Gastroesophageal sphincter (tissue), 4 donors: ENCODE measurements around the gene NELFCD. TPM values are rescaled to one million over a fixed set of nuclear protein-coding genes. Genes with fewer than 3 reads are reported as not detected.

Experiments used
- ATAC-seq: fragments of 150-250 bp; one replicate; pipeline ENCODE4 v1.9.1; 2016; ENCODE audit warnings: mild to moderate bottlenecking, moderate library complexity
- H3K27ac ChIP-seq, 4 donors: fragments of 200-600 bp; sonication (generic) in 3 of 4; 1 replicate in 3 of 4; 2 replicates in 1 of 4; pipeline ENCODE4 v1.5.1; 2016 to 2019
- H3K27me3 ChIP-seq: fragments of 200-600 bp; sonication (generic); one replicate; pipeline ENCODE4 v1.5.1; 2019
- H3K36me3 ChIP-seq, 2 donors: fragments of 200-600 bp; sonication (generic); one replicate each; pipeline ENCODE4 v1.5.1; 2019; ENCODE audit warnings: control low read depth in 1 of 2
- H3K4me1 ChIP-seq, 3 donors: fragments of 200-600 bp; sonication (generic); 1 replicate in 2 of 3; 2 replicates in 1 of 3; pipeline ENCODE4 v1.5.1; 2016 to 2019; ENCODE audit warnings: control low read depth in 2 of 3
- H3K4me3 ChIP-seq, 2 donors: fragments of 200-600 bp; sonication (generic); one replicate each; pipeline ENCODE4 v1.5.1; 2019; ENCODE audit warnings: mild to moderate bottlenecking in 1 of 2, moderate library complexity in 1 of 2
- H3K9me3 ChIP-seq, 3 donors: fragments of 200-600 bp; sonication (generic); one replicate each; pipeline ENCODE4 v1.5.1; 2017 to 2019; ENCODE audit warnings: control low read depth in 2 of 3
- EP300 ChIP-seq: sonication (generic); formaldehyde crosslinking; IDR thresholded peaks from one replicate; pipeline ENCODE4 v1.6.1; 2017; ENCODE audit warnings: antibody characterized with exemption, mild to moderate bottlenecking
- POLR2A ChIP-seq, 2 donors: fragments of 450-650 bp; IDR thresholded peaks; one replicate each; pipeline ENCODE4 v1.6.1; 2017; ENCODE audit warnings: antibody characterized with exemption in 2 of 2, mild to moderate bottlenecking in 2 of 2, moderate library complexity in 1 of 2
- POLR2AphosphoS5 ChIP-seq: sonication (generic); formaldehyde crosslinking; IDR thresholded peaks from one replicate; pipeline ENCODE4 v1.6.1; 2017; ENCODE audit warnings: antibody characterized with exemption
- WGBS, 2 donors: methylation state at CpG; one replicate each; pipeline ENCODE4 v1.1.5; 2018; ENCODE audit warnings: low coverage in 1 of 2; 5-methylcytosine and 5-hydroxymethylcytosine counted together
- total RNA-seq, 4 donors: library from RNA; depleted of rRNA; stranded (reverse); fragments of >200 nt; gene quantifications; one replicate each; pipeline ENCODE4 v1.1.0, GENCODE V29; 2016
- TF ChIP-seq, protein P1 (sequence below), 4 experiments: fragments of 200-600 bp in 2 of 4; fragments of 450-650 bp in 2 of 4; sonication (generic) in 1 of 4; IDR thresholded peaks; one replicate each; pipeline ENCODE4 v1.5.1; 2017 to 2019; ENCODE audit warnings: antibody characterized with exemption in 4 of 4, mild to moderate bottlenecking in 2 of 4, moderate library complexity in 2 of 4

Gene NELFCD
- total RNA-seq, 4 donors from 2014 or later: 26.5 to 48.6 (median 36.1) TPM

DNA sequence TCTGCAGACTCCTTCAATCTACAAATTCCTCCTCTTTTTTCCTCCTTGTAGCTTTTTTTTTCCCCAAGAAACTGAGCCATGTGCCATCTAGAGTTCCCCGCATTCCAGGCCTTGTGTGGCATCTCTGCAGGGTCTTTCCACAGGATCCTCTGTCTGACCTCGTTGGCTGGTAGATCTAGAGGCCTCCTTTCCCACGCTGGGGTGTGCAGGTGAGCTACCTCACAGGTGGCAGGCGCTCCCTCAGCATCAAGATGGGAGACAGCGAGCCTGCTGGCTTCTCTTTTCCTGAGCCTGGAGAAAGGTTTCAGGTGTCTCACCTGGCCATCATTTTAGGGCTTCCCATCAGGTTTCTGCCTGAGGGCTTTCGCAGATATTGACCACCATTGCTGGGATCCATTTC is 9.6 kb upstream of the NELFCD start:
- no peak for TF ChIP-seq POLR2A (IDR thresholded peaks at IDR 0.05)
- TF ChIP-seq POLR2AphosphoS5: no peak
- TF ChIP-seq, protein P1, sequence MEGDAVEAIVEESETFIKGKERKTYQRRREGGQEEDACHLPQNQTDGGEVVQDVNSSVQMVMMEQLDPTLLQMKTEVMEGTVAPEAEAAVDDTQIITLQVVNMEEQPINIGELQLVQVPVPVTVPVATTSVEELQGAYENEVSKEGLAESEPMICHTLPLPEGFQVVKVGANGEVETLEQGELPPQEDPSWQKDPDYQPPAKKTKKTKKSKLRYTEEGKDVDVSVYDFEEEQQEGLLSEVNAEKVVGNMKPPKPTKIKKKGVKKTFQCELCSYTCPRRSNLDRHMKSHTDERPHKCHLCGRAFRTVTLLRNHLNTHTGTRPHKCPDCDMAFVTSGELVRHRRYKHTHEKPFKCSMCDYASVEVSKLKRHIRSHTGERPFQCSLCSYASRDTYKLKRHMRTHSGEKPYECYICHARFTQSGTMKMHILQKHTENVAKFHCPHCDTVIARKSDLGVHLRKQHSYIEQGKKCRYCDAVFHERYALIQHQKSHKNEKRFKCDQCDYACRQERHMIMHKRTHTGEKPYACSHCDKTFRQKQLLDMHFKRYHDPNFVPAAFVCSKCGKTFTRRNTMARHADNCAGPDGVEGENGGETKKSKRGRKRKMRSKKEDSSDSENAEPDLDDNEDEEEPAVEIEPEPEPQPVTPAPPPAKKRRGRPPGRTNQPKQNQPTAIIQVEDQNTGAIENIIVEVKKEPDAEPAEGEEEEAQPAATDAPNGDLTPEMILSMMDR (IDR thresholded peaks at IDR 0.05): no peak
- TF ChIP-seq EP300: no peak
- Histone ChIP-seq H3K27me3 (no peaks in the 10 kb centered on the region), H3K4me3 (no peak overlapping the region), H3K36me3 (no peaks in the 10 kb centered on the region), H3K27ac (no peak overlapping the region), H3K9me3 (peaks cover 0 to 28% (median 0%) of the 10 kb centered on the region in 3 donors), H3K4me1 (no peaks in the 10 kb centered on the region)
- no peak for ATAC-seq
- WGBS, 2 donors: 64 to 85% methylated on average over 2 to 6 of the region's 6 CpGs

DNA sequence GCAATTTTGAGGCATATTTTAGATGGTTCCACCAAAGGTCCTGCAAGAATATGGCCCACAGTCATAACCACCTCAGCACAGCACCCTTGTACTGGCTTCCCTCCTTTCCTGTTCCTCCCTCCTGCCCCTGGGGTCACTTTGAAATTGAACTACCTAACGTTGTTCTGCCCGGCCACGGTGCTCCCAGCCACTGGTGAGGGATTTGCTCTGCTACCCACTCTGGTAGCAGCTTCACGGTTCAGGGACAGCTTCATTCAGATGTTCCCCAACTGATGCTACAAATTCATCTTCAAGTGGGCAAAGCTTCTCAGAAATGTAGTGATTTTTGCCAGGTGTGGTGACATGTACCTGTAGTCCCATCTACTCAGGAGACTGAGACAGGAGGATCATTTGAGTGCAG is 7.9 kb upstream of the NELFCD start:
- Histone ChIP-seq H3K4me3 (no peak overlapping the region), H3K27ac (no peak overlapping the region), H3K4me1 (no peaks in the 10 kb centered on the region), H3K27me3 (no peaks in the 10 kb centered on the region), H3K9me3 (peaks cover 0 to 31% (median 0%) of the 10 kb centered on the region in 3 donors), H3K36me3 (no peaks in the 10 kb centered on the region)
- ATAC-seq: no peak
- TF ChIP-seq EP300 (no peak), POLR2A (IDR thresholded peaks at IDR 0.05) (no peak), POLR2AphosphoS5 (no peak)
- WGBS, 2 donors: 67 to 89% methylated on average over 1 to 3 of the region's 4 CpGs

DNA sequence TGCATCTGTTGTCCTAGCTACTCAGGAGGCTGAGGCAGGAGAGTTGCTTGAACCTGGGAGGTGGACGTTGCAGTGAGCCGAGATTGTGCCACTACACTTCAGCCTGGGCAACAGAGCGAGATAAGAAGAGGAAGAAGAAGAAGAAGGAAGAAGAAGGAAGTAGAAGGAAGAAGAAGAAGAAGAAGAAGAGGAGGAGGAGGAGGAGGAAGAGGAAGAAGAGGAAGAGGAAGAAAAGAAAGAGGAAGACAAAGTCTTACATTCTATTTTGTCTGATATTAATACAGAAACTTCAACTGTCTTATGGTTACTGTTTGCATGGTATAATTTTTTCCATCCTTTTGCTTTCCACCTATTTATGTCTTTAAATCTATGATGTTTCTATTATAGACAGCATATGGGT is 7.2 kb upstream of the NELFCD start:
- Histone ChIP-seq H3K27ac (no peak overlapping the region), H3K36me3 (no peaks in the 10 kb centered on the region), H3K4me1 (no peaks in the 10 kb centered on the region), H3K4me3 (no peak overlapping the region), H3K9me3 (peaks cover 0 to 31% (median 0%) of the 10 kb centered on the region in 3 donors), H3K27me3 (no peaks in the 10 kb centered on the region)
- TF ChIP-seq, protein P1 (IDR thresholded peaks at IDR 0.05): no peak
- TF ChIP-seq POLR2AphosphoS5 (no peak), POLR2A (IDR thresholded peaks at IDR 0.05) (no peak), EP300 (no peak)
- WGBS, 2 donors: 75 to 90% methylated on average over 2 to 3 of the region's 3 CpGs
- ATAC-seq: no peak

DNA sequence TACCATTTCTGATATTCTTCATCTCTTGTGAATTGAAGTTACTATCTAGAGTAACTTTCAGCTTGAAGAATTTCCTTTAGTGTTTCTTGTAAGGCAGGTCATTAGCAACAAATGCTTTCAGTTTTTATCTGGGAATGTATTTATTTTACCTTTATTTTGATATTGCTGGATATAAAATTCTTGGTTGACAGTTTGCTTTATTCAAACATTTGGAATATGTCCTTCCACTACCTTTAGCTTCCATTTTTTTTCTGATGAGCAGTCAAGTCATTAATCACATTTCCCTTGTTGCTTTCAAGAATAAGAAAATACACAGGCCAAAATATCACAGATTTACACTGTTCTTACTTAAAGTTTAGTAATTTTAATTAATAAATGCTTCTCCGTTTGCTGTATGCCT is 5.7 kb upstream of the NELFCD start:
- ATAC-seq: no peak
- no peak overlapping the region for H3K27ac ChIP-seq
- peaks cover 0 to 25% (median 0%) of the 10 kb centered on the region in 3 donors for H3K9me3 ChIP-seq
- WGBS, 2 donors: 100% methylated on average over 1 of the region's 1 CpG
- H3K27me3 ChIP-seq: no peaks in the 10 kb centered on the region
- H3K4me3 ChIP-seq: no peak overlapping the region
- H3K4me1 ChIP-seq: peaks cover 0 to under 1% (median 0%) of the 10 kb centered on the region in 3 donors
- H3K36me3 ChIP-seq: no peaks in the 10 kb centered on the region
- TF ChIP-seq POLR2A (IDR thresholded peaks at IDR 0.05) (no peak), EP300 (no peak), POLR2AphosphoS5 (no peak)

DNA sequence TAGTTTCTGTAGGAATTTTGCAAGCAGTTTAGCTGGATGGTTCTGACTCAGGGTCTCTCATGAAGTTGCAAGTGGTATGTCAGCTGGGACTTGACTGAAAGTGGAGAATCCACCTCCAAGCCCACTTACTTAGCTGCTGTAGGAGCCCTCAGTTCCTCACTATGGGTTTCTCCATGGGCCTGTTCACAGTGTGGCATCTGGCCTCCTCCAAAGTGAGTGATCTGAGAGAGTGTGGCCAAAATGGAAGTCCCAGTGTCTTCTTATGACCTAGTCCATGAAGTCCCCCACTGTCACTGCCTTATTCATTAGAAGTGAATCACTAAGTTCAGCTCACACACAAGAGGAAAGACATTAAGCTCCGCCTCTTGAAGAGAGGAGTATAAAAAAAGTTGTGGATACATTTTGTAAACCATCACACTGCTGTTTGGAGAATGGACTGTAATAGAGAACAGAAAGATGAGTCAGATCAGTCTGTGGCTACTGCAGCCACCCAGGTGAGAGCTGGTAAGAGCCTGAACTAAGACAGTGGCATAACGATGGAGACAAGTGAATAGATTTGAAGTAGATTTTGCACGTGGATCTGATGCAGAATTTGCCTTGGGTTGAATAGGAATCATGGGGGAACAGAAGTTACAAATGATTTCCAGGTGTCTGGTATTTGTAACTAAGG is 4.9 kb upstream of the NELFCD start:
- Histone ChIP-seq H3K9me3 (peaks cover 0 to 25% (median 0%) of the 10 kb centered on the region in 3 donors), H3K4me1 (peaks cover 0 to 5% (median 0%) of the 10 kb centered on the region in 3 donors), H3K36me3 (no peaks in the 10 kb centered on the region), H3K27me3 (no peaks in the 10 kb centered on the region), H3K4me3 (no peak overlapping the region), H3K27ac (no peak overlapping the region)
- 75 to 85% methylated on average over 2 to 3 of the region's 3 CpGs for WGBS, 2 donors
- no peak for TF ChIP-seq EP300
- no peak for TF ChIP-seq POLR2AphosphoS5
- TF ChIP-seq, protein P1 (IDR thresholded peaks at IDR 0.05): no peak
- no peak for TF ChIP-seq POLR2A (IDR thresholded peaks at IDR 0.05)
- no peak for ATAC-seq
